Ammon's horn (tissue), 1 donor: ENCODE data around the gene F8.
"Not testable (repeated sequence)": the region's sequence is repeated elsewhere in the genome, so short reads cannot be mapped to it uniquely, and the experiment has no call there.

Experiments used
- DNase-seq: peaks from one replicate; pipeline ENCODE4 v3.0.0-alpha.2; 2016; ENCODE audit warnings: low spot score

The F8 gene

GRCh38 chrX:154986826-154987575 is 35.5 kb downstream of the F8 start:
- no peak for DNase-seq

- DNase-seq: no peak
These were observed 41.5 kb downstream of the F8 start for GRCh38 chrX:154981116-154981411.

GRCh38 chrX:154980330-154981115 is 42.0 kb downstream of the F8 start:
- peak; percentile 76 for DNase-seq

- DNase-seq: no peak
These were observed 42.9 kb downstream of the F8 start for GRCh38 chrX:154979629-154980028.

- DNase-seq: no peak
These were observed 54.2 kb downstream of the F8 start for GRCh38 chrX:154968353-154968752.

- no peak for DNase-seq
These were observed 54.9 kb downstream of the F8 start for GRCh38 chrX:154967603-154968002.

GRCh38 chrX:154961947-154962346 is 60.6 kb downstream of the F8 start:
- no peak for DNase-seq

- not testable (repeated sequence) for DNase-seq
These were observed 66.7 kb downstream of the F8 start for GRCh38 chrX:154955799-154956198.

GRCh38 chrX:154939265-154939664 is 83.3 kb downstream of the F8 start:
- not testable (repeated sequence) for DNase-seq

- not testable (repeated sequence) for DNase-seq
These were observed 97.8 kb downstream of the F8 start for GRCh38 chrX:154924771-154925170.

- DNase-seq: peak; percentile 63
These were observed 104.5 kb downstream of the F8 start for GRCh38 chrX:154918060-154918483.

- DNase-seq: no peak
These were observed 108.5 kb downstream of the F8 start for GRCh38 chrX:154914052-154914451.

- not testable (repeated sequence) for DNase-seq
These were observed 112.0 kb downstream of the F8 start for GRCh38 chrX:154910528-154910927.

- DNase-seq: not testable (repeated sequence)
These were observed 112.5 kb downstream of the F8 start for GRCh38 chrX:154910048-154910447.

GRCh38 chrX:154908821-154909220 is 113.7 kb downstream of the F8 start:
- DNase-seq: no peak

- DNase-seq: no peak
These were observed 120.1 kb downstream of the F8 start for GRCh38 chrX:154902408-154902807.

GRCh38 chrX:154900323-154900722 is 122.2 kb downstream of the F8 start:
- no peak for DNase-seq

GRCh38 chrX:154892296-154892695 is 130.2 kb downstream of the F8 start:
- no peak for DNase-seq

GRCh38 chrX:154890990-154891639 is 131.4 kb downstream of the F8 start:
- DNase-seq: no peak

GRCh38 chrX:154886789-154887221 is 135.7 kb downstream of the F8 start:
- not testable (repeated sequence) for DNase-seq

- DNase-seq: not testable (repeated sequence)
These were observed 136.3 kb downstream of the F8 start, which contains the start of gene F8A1 for GRCh38 chrX:154886069-154886788. TSS of gene F8A1 (plus strand) at chrX:154886355. CDS start at chrX:154886375, 20 bp downstream.

- not testable (repeated sequence) for DNase-seq
These were observed 137.0 kb downstream of the F8 start for GRCh38 chrX:154885549-154885948.
